Raji (cell line): ENCODE results near the gene GPR65.
A peak's percentile ranks its signal among the peaks of the same experiment; 100 is the strongest.

Experiments
- POLR2A ChIP-seq: IDR thresholded peaks from 2 replicates; pipeline ENCODE4 v1.6.1; 2011; ENCODE audit warnings: low read depth, low read length, control low read depth; ENCODE audit not compliant: insufficient read depth

GPR65 gene, protein sequence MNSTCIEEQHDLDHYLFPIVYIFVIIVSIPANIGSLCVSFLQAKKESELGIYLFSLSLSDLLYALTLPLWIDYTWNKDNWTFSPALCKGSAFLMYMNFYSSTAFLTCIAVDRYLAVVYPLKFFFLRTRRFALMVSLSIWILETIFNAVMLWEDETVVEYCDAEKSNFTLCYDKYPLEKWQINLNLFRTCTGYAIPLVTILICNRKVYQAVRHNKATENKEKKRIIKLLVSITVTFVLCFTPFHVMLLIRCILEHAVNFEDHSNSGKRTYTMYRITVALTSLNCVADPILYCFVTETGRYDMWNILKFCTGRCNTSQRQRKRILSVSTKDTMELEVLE

DNA sequence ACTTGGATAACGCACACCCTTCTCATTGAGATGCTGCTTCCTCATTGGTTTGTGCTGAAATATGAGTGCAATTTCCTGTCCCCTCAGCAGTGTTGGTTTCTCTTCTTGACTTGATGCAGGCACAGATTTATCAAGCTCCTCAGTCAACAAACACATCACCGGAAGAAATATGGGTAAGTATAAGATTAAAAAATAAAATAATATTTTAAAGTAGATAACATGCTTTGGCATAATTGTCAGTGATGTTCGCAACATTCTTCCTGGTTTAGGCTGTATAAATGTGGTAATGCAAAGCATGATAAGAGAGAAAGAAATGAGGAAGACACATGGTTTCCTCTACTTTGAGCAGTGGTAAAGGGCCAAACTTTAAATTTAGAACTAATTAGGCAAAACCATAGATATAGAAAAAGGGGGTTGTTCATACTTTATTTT lies at the start of gene GPR65:
Gene GPR65 (plus strand): TSS at position 86 of the 432 bp plus-strand sequence. CDS start 5,713 bp downstream, outside the sequence.
- TF ChIP-seq POLR2A, result peak; percentile 56

DNA sequence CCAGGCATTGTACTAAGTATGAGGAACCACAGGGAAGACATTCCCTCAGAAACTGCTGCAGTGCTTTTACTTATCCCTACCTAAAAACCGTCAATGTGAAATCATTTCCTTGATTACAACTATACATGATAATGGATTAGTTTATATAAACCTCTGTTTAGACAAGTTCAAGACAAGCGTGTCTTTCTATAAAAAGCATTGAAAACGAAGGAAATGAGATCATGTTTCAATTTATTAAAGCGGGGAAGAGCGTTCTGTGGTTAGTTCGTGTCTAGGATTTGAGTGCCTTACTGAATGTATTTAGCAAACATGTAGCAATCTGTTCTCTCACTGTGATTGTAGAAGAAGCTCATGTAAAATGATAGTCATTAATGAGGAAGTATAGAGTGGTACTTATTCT lies 49.4 kb upstream of the GPR65 start:
- no peak for TF ChIP-seq POLR2A

DNA sequence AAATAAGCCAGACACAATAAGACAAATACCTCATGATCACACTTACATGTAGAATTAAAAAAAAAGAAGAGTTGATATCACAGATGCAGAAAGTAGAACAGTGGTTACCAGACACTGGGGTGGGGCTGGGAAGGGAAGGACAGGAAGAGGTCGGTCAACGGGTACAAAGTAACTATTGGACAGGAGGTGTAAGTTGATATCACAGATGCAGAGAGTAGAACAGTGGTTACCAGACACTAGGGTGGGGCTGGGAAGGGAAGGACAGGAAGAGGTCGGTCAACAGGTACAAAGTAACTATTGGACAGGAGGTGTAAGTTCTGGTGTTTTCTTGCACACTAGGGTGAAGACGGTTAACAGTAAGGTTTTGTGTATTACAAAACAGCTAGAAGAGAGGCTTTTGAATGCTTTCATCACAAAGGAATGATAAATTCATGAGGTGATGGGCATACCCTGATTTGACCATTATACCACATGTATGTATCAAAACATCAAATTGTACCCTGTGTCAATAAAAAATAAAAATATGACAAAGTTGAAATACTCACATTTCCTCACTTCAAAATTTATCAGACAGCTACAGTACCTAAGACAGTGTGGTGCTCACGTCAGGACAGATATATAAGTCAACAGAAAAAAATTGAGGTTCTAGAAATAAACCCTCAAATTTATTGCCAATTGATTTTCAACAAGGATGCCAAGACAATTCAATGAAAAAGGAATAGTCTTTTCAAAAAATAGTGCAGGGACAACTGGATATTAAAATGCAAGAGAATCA lies 44.7 kb upstream of the GPR65 start:
- TF ChIP-seq POLR2A, result no peak

DNA sequence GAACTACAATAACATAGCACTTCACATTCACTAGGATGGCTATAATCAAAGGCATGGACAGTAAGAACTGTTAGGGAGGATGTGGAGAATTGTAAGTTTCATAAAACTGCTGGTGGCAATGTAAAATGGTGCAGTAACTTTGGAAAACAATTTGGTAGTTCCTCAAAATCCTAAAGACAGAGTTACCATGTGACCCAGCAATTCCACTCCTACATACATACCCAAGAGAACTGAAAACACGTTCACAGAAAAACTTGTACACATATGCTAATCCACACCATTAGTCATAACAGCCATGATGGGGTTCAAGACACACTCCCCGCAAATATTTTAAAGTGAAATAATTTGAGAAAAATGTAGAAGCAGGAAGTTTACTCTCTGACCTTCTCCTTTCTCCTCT lies 43.7 kb upstream of the GPR65 start:
- TF ChIP-seq POLR2A, result no peak

GRCh38 chr14:87966816-87967215 lies 38.1 kb upstream of the GPR65 start:
- no peak for TF ChIP-seq POLR2A

DNA sequence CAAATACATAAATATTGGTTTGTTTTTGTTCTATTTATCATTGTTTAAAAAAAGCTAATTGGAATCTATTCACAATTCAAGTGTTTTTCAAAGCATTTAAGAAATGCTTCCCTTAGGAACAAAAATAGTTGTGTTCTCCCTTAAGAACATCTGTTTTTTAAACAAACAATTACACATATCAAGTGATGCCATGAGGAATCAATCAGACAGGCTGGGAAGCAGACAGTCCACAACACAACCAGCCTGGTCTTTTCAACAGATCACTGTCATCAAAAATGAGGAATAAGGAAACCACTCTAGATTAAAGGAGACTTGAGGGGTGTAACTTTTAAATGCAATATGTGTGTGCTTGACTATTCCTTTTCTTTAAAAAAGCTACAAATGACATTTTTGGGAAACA lies 37.4 kb upstream of the GPR65 start:
- TF ChIP-seq POLR2A, result no peak

GRCh38 chr14:87971010-87971409 lies 33.9 kb upstream of the GPR65 start:
- no peak for TF ChIP-seq POLR2A

DNA sequence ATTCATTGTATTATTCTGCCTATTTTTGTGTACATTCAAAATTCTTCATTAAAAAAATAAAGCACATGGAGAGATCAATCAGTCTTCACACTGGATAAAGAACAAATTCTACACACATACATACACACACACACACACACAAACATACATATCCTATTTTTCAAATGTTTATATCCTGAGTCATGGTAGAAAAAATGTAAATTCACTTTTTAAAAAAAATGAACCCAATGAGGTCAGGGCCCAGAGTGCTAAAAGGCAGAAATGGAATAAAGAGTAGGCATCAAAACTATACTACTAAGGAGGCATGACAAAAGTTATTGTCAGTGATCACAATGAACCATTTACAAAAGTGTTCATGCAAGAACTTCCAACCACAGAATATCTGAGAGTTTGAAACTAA lies 29.3 kb upstream of the GPR65 start:
- TF ChIP-seq POLR2A, result no peak

GRCh38 chr14:87979689-87980088 lies 25.2 kb upstream of the GPR65 start:
- TF ChIP-seq POLR2A, result no peak

GRCh38 chr14:87989221-87989955 lies 15.5 kb upstream of the GPR65 start:
- no peak for TF ChIP-seq POLR2A

GRCh38 chr14:87989956-87990299 lies 15.0 kb upstream of the GPR65 start:
- TF ChIP-seq POLR2A, result no peak

DNA sequence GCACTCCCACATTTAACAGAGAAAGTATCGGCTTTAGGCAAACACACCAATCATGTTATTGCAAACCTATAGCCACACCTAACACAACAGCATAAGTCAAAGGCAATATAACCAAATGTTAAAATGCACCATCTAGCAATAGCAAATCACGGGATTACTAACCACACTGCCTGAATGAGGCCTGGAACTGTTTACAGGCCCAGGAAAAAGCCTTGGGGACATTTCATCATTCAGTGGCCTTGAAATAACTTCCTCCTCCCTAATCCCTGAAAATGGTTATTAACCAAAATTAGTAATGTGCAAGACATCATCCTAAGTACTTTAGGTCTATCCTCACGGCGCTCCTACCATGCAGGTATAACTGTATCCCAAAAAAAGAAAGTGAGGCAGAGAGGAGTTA lies 14.3 kb upstream of the GPR65 start:
- no peak for TF ChIP-seq POLR2A

DNA sequence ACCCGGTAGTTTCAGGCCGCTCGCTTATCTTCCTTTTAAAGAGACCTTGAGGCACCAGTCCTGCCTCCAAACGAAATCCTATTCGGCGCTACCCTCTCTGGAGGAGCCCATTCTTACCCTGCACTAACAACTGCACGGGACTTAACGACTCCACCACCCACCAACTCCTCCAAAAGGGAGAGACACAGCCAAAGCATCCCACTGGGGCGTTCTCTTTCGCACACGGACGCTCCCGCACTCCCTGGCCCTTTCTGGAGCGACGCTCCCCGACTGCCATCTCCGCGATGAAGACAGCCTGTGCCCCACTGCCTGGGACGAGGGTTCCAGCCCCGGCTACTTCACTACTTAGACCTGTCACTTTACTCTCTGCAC lies 12.6 kb upstream of the GPR65 start:
- TF ChIP-seq POLR2A, result no peak

GRCh38 chr14:87992718-87993628 lies 12.0 kb upstream of the GPR65 start, which contains the start of gene GALC:
TSS of gene GALC (minus strand) at chr14:87993182. CDS start at chr14:87993164, 18 bp downstream.
- TF ChIP-seq POLR2A, result no peak

DNA sequence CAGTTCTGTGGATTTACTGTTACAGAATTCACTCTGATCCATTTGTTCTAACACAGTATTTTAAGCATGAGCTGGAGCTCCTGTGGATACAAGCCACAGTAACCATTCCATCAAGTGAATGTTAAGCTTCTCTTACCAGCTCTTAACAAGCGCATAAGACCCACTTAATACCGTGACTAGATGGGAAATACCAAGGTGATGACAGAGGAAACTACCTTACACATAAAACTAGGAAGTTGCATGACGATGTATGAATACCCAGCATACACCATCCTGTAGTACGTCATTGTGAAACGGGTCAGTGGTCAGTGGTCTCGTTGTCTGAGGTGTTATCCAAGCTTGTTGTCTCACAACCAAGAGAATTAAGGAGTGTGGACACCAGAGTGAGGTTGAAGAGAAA lies 10.0 kb upstream of the GPR65 start:
- TF ChIP-seq POLR2A, result no peak
